SK-N-MC (cell line): ENCODE measurements around the gene DISC1.

Experiments
- EZH2 ChIP-seq: fragments of 200-600 bp; sonication (generic); IDR thresholded peaks from one replicate; pipeline ENCODE4 v1.6.1; 2017; ENCODE audit warnings: antibody characterized with exemption
- POLR2AphosphoS5 ChIP-seq: IDR thresholded peaks from 2 replicates; pipeline ENCODE4 v1.6.1; 2012; ENCODE audit warnings: mild to moderate bottlenecking, low read depth, low read length, borderline replicate concordance

DNA sequence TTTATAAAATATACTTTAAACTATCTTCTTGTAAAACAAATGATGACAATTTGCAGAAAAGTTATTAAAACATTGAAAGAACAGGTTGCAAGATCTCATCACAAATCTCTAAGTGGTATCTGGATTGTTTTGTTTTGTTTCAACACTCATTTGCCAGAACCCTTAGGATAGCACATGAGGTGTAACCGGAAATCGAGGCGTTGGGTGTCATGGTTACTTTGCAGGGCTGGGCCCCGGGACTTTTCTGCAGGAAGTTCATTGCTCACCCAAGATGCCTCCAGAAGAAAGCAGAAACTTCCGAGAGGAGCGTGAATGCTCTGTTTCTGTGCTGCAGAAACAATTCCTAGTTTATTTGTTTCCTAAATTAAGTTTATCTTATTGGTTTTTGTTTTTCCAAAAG lies 2.5 kb downstream of the DISC1 start:
- no peak for TF ChIP-seq EZH2
- no peak; the same call in 1 of the 2 replicates for TF ChIP-seq POLR2AphosphoS5
